GM12878 (cell line): Measurements from ENCODE around the gene TET3.

Experiments used
- ATF3 ChIP-seq: IDR thresholded peaks from 2 replicates; pipeline ENCODE4 v1.6.1; 2011; ENCODE audit warnings: low read depth, mild to moderate bottlenecking, low read length, moderate library complexity, borderline replicate concordance; ENCODE audit errors: extremely low read depth
- ESRRA ChIP-seq: IDR thresholded peaks from 2 replicates; pipeline ENCODE4 v1.6.1; 2012; ENCODE audit warnings: mild to moderate bottlenecking, low read length, improper control_type of control experiment
- GABPA ChIP-seq: IDR thresholded peaks from 2 replicates; pipeline ENCODE4 v1.6.1; 2014; ENCODE audit warnings: antibody characterized with exemption, low read depth, mild to moderate bottlenecking, inconsistent platforms
- NFXL1 ChIP-seq: fragments of 450-650 bp; IDR thresholded peaks from 2 replicates; pipeline ENCODE4 v1.6.1; 2017; ENCODE audit warnings: antibody characterized with exemption, mild to moderate bottlenecking, borderline replicate concordance
- REST ChIP-seq: IDR thresholded peaks from 2 replicates; pipeline ENCODE4 v1.6.1; 2012; ENCODE audit warnings: mild to moderate bottlenecking, low read depth, low read length
- TAF1 ChIP-seq: IDR thresholded peaks from 2 replicates; pipeline ENCODE4 v1.6.1; 2011; ENCODE audit warnings: mild to moderate bottlenecking, low read depth, low read length, borderline replicate concordance

GRCh38 chr2:73983322-73984202, 1.1 kb upstream of the TET3 start:
- TF ChIP-seq ESRRA = no peak
- no peak for TF ChIP-seq REST
- TF ChIP-seq GABPA = no peak
- no peak for TF ChIP-seq TAF1
- TF ChIP-seq NFXL1 = no peak
- TF ChIP-seq ATF3 = no peak
